ENCODE data around the gene SLC13A5.
A peak's percentile ranks its signal among the peaks of the same experiment; 100 is the strongest.
"Not testable (repeated sequence)": the region's sequence is repeated elsewhere in the genome, so short reads cannot be mapped to it uniquely, and the experiment has no call there.

Gene SLC13A5

GRCh38 chr17:6713130-6713917 is at the start of gene SLC13A5:
Gene SLC13A5 (minus strand): TSS chr17:6713369. CDS start chr17:6713333, 36 bp downstream.
- H3K4me3 ChIP-seq (ENCODE audit: low read depth, low read length): peak within 1 kb of the TSS; percentile 32
- DNase-seq (ENCODE audit: low read depth): no peak

GRCh38 chr17:6761779-6762178 is 48.6 kb upstream of the SLC13A5 start:
- H3K4me3 ChIP-seq (ENCODE audit: low read depth, low read length): no peak overlapping the region
- no peak for DNase-seq (ENCODE audit: low read depth)

GRCh38 chr17:6757747-6758146 is 44.6 kb upstream of the SLC13A5 start:
- DNase-seq (ENCODE audit: low read depth): no peak
- H3K4me3 ChIP-seq (ENCODE audit: low read depth, low read length): no peak overlapping the region

GRCh38 chr17:6756425-6757031 is 43.4 kb upstream of the SLC13A5 start:
- no peak for DNase-seq (ENCODE audit: low read depth)
- peak overlapping the region; percentile 4 for H3K4me3 ChIP-seq (ENCODE audit: low read depth, low read length)

GRCh38 chr17:6755731-6756184 is 42.6 kb upstream of the SLC13A5 start, which contains the start of gene XAF1:
Gene XAF1 (plus strand): TSS chr17:6756046. CDS start chr17:6756079, 33 bp downstream.
- peak within 1 kb of the TSS; percentile 7 for H3K4me3 ChIP-seq (ENCODE audit: low read depth, low read length)
- peak; percentile 6 for DNase-seq (ENCODE audit: low read depth)

GRCh38 chr17:6755281-6755680 is 42.1 kb upstream of the SLC13A5 start:
- peak; percentile 5 for DNase-seq (ENCODE audit: low read depth)
- peak overlapping the region; percentile 7 for H3K4me3 ChIP-seq (ENCODE audit: low read depth, low read length)

- DNase-seq (ENCODE audit: low read depth): no peak
- no peak overlapping the region for H3K4me3 ChIP-seq (ENCODE audit: low read depth, low read length)
Measured at GRCh38 chr17:6753546-6753945, 40.4 kb upstream of the SLC13A5 start.

- peak; percentile 75 for DNase-seq (ENCODE audit: low read depth)
Measured at GRCh38 chr17:6753006-6753445, 39.9 kb upstream of the SLC13A5 start.

GRCh38 chr17:6752068-6752909 is 39.1 kb upstream of the SLC13A5 start:
- peak; percentile 99 for DNase-seq (ENCODE audit: low read depth)

More at GRCh38 chr17:6753006-6753445, 39.9 kb upstream of the SLC13A5 start:
- no peak overlapping the region for H3K4me3 ChIP-seq (ENCODE audit: low read depth, low read length)

GRCh38 chr17:6749519-6749918 is 36.4 kb upstream of the SLC13A5 start:
- no peak for DNase-seq (ENCODE audit: low read depth)
- no peak overlapping the region for H3K4me3 ChIP-seq (ENCODE audit: low read depth, low read length)

More at GRCh38 chr17:6752068-6752909, 39.1 kb upstream of the SLC13A5 start:
- H3K4me3 ChIP-seq (ENCODE audit: low read depth, low read length): no peak overlapping the region

GRCh38 chr17:6748617-6749016 is 35.4 kb upstream of the SLC13A5 start:
- no peak for DNase-seq (ENCODE audit: low read depth)
- no peak overlapping the region for H3K4me3 ChIP-seq (ENCODE audit: low read depth, low read length)

- not testable (repeated sequence) for H3K4me3 ChIP-seq (ENCODE audit: low read depth, low read length); DNase-seq (ENCODE audit: low read depth)
Measured at GRCh38 chr17:6746665-6747064, 33.5 kb upstream of the SLC13A5 start.

- H3K4me3 ChIP-seq (ENCODE audit: low read depth, low read length): no peak overlapping the region
- no peak for DNase-seq (ENCODE audit: low read depth)
Measured at GRCh38 chr17:6729531-6729930, 16.4 kb upstream of the SLC13A5 start.

- no peak for DNase-seq (ENCODE audit: low read depth)
- no peak overlapping the region for H3K4me3 ChIP-seq (ENCODE audit: low read depth, low read length)
Measured at GRCh38 chr17:6724009-6724408, 10.8 kb upstream of the SLC13A5 start.

GRCh38 chr17:6721744-6722143 is 8.6 kb upstream of the SLC13A5 start:
- DNase-seq (ENCODE audit: low read depth): no peak
- H3K4me3 ChIP-seq (ENCODE audit: low read depth, low read length): no peak overlapping the region

- H3K4me3 ChIP-seq (ENCODE audit: low read depth, low read length): no peak overlapping the region
- no peak for DNase-seq (ENCODE audit: low read depth)
Measured at GRCh38 chr17:6716736-6717135, 3.6 kb upstream of the SLC13A5 start.

- no peak overlapping the region for H3K4me3 ChIP-seq (ENCODE audit: low read depth, low read length)
- DNase-seq (ENCODE audit: low read depth): no peak
Measured at GRCh38 chr17:6714315-6714874, 1.2 kb upstream of the SLC13A5 start.

GRCh38 chr17:6713918-6714271 is 726 bp upstream of the SLC13A5 start:
- H3K4me3 ChIP-seq (ENCODE audit: low read depth, low read length): peak overlapping the region; percentile 32
- DNase-seq (ENCODE audit: low read depth): no peak

- DNase-seq (ENCODE audit: low read depth): no peak
- H3K4me3 ChIP-seq (ENCODE audit: low read depth, low read length): peak overlapping the region; percentile 32
Measured at GRCh38 chr17:6712854-6713129, 377 bp downstream of the SLC13A5 start.
